HG02973 (cell line): ENCODE data around the gene MAN1B1.

Experiments used
- ATAC-seq: cut with Tn5 transposase; IDR thresholded peaks from one replicate; pipeline ENCODE4 v1.9.1; 2021; ENCODE audit warnings: moderate library complexity; ENCODE audit not compliant: unreplicated experiment

The MAN1B1 gene

DNA sequence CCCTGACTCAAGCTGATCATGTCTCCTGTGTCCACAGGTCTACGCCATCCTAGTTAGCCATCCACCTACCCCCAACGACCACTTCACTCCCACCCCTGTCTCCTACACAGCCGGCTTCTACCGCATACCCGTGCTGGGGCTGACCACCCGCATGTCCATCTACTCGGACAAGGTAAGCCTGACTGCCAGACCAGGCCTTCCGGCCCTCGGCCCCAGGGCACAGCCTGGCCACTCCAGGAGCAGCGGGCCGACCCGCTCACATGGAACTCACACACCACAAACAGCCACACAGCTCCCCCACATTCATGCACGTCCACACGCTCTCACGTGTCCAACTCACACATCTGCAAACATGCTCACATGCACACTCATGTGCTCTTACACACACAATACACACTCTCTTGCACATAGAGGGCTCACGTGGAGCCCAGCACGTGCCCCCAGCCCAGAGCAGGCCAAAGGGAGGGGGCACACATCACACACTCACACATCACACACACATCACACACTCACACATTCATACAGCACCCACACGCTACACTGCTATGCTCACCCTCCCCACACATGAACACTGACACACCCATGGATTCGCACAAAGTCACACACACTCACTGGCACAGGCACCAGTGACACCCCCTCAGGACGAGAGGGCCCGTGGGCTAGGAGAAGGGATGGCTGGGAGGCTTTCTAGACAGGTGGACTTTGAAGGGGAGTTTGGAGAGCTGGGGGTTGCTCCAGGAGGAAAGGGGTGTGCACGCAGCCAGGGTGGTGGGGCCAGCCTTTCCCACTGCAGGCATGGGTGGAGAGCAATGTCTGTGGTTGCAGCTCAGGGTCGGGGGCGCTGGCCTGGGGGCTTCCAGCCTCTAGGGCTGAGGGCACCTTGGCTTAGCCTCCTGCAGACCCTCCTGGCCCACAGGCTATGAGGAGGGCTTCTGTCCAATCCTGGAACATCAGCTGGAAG is 55.5 kb downstream of the MAN1B1 start:
- no peak for ATAC-seq

DNA sequence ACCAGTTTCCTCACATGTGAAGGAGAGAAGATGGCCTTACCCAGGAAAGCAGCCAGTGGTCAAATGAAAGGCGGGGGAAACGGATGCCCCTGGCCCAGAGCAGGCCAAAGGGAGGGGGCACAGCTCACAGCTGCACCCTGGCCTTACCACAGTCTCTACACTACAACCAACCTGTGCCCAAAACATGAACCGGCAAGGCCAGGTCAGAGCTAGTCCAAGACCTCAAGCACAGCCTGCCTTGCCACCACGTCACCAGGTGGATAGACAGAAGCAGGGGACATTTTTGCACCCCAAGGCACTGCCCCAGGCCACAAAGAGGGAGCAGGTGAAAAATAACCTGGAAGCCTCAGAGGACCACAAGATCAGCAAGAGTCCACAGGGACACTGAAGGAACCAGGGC is 56.7 kb downstream of the MAN1B1 start:
- no peak for ATAC-seq

DNA sequence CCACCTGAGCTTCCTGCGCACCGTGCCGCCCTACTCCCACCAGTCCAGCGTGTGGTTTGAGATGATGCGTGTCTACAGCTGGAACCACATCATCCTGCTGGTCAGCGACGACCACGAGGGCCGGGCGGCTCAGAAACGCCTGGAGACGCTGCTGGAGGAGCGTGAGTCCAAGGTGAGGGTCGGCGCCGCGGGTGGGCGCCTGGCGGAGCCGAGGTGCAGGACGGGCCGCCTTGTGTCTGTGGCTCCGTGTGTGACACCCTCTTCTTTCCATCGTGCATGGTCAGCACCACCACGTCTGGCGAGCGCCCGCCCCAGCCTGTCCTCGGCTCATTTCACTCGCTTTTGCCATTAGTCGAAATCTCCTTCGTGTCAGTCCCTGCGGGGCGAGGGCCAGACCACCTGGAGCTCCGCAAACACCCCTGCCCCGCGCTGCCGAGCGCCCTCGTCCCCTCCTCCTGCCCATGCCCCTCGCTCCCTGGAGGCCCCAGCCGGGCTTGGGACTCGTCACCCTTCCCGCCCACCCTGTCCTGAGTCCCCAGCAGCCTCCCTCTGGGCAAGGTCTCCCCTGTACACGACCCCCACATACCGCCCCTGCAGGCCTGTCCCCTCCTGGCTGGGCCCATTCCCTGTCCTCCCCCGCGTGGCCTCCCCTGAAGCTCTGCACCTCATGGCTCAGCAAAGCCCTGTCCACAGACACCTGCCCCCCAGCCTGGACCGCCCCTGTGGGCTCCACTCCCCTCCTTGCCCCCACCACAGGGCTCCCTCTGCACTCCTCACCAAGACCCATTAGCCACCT is 59.1 kb downstream of the MAN1B1 start:
- ATAC-seq, result no peak

DNA sequence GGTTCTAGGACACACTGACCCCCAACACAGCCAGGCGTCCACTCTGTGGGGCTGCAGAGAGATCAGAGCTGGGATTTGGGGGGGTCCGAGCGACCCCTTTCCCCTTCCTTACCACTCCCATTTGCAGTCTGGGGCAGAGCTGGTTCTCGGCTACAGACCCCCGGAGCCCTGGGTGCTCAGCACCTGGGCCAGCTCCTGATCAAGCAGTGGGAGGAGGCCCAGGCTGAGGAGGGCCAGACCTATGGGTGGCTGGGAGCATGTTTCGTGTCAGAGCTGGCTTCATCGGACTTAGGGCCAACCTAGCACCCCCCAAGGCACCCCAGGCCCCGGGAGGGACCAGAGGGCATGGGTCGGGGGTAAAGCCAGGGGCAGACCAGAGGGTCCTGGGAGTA is 59.7 kb downstream of the MAN1B1 start:
- no peak for ATAC-seq

DNA sequence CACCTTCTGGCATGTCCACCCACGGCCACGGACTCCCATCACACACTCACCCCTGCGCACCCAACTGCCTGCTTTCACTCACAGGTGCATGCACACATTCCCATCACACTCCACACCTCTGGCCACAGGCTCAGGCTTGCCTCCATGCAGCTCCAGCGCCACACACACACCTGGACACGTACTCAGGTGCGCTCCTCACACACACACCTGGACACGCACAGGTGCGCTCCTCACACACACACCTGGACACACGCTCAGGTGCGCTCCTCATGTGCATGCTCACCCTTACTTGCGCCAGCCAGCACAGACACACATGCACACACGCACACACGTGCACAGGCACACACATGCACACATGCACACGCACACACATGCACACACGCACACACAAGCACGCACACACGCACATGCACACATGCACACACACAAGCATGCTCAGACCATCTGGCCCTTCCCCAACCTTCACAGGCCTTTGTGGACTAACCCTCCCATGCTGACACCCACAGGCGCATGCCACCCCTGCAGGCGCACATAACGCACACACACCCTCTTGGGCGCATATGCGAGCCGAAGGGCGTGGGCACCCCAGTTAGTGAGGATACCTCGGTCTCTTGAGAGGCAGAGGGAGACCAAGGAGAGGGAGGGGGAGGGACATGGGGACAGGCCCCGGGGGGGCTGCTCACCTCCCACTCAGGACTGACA is 60.5 kb downstream of the MAN1B1 start:
- no peak for ATAC-seq

GRCh38 chr9:137147793-137148160 is 61.0 kb downstream of the MAN1B1 start:
- no peak for ATAC-seq

- no peak for ATAC-seq
Observed at GRCh38 chr9:137148242-137148641, 61.5 kb downstream of the MAN1B1 start.

- ATAC-seq, result no peak
Observed at GRCh38 chr9:137148661-137149060, 61.9 kb downstream of the MAN1B1 start.

DNA sequence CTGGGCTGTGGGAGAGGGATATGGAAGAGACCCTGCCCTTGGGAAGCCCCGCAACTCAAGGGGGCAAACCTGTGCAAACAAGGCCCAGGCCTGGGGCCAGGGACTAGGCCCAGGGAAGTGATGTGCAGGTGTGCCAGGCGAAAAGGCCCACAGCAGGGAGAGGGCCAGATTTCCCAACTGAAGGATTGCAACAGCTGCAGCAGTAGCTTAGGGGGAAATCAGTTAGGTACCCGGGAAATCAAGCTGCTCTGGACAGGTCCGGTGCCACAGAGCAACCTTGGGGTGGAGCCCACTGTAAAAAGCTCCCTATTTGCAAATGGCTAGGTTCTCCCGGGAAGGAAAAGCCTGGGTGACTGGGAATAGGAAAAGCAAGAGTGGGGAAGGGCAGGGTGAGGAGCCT is 62.6 kb downstream of the MAN1B1 start:
- no peak for ATAC-seq

GRCh38 chr9:137149942-137150616 is 63.3 kb downstream of the MAN1B1 start:
- ATAC-seq, result peak; percentile 8

- peak; percentile 38 for ATAC-seq
Observed at GRCh38 chr9:137150617-137151457, 64.1 kb downstream of the MAN1B1 start.

DNA sequence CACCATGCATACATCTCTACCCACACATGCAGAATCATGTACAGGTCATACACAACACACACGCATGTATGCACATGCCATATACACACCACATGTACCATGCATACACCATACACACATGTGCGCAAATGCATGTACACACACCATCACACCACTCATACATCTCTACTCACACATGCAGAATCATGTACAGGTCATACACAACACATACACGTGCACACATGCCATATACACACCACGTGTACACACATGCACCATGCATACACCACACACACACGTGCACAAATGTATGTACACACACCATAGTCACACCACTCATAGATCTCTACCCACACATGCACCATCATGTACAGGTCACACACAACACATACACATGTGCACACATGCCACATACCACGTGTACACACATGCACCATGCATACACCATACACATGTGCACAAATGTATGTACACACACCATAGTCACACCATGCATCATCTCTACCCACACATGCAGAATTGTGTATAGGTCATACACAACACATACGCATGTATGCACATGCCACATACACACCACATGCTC is 66.1 kb downstream of the MAN1B1 start:
- ATAC-seq, result no peak

DNA sequence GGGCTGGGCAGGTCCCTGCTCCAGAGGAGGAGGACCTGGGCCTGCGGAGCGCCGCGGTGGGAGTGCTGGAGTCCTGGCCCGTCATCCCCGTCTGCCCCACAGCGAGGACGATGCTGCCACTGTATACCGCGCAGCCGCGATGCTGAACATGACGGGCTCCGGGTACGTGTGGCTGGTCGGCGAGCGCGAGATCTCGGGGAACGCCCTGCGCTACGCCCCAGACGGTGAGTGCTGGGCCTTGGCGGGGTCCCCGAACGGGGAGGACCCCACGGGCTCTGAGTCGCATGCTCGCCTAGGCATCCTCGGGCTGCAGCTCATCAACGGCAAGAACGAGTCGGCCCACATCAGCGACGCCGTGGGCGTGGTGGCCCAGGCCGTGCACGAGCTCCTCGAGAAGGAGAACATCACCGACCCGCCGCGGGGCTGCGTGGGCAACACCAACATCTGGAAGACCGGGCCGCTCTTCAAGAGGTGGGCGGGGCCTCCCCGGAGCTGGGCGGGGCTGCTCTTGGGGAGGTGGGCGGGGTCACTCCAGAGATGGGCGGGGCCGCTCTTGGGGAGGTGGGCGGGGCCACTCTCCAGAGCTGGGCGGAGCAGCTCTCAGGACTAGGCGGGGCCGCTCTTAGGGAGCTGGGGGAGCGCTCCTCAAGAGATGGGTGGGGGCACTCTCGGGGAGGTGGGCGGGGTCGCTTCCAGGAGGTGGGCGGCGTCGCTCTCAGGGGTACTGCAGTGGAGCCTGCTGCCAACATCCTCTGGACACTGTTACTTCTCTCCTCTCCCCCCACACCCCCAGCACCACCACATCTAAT is 70.0 kb downstream of the MAN1B1 start:
- ATAC-seq, result no peak

DNA sequence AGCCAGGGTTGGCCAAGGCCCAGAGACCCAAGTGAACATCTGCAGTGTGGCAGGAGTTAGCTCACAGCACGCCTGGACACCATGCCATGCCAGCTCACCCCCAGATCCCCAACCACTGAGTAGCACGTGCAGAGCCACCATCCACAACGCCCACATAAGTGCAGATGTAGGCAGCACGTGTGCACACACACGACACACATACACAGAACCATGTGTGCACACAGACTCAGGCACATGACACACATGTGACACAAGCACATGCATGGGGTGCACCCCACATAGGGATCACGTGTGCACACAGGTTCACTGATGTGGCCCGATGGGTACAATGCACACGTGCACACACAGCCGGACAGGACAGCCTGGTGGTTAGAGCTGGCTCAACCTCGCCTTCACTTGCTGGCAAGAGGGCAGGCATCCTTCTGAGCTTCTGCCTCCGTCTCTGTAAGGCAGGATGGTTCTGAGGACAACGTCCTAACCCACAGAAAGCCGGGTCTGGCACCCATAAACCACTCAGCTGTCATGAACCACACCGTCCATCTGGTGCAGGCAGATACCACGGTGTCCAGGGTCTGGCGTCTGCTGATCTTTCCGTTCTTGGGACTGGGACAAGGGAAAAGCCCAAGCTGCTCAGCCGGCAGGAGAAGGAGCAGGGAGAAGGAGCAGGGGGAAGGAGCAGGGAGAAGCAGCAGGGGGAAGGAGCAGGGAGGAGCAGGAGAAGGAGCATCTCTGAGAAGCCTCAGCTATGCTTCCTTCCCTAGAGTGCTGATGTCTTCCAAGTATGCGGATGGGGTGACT is 71.0 kb downstream of the MAN1B1 start:
- ATAC-seq, result no peak

- no peak for ATAC-seq
Observed at GRCh38 chr9:137158625-137159024, 71.8 kb downstream of the MAN1B1 start.
